CD8-positive, alpha-beta memory T cell (primary cell): ENCODE data around the gene CPNE4. TPM values are rescaled to one million over a fixed set of nuclear protein-coding genes. Genes with fewer than 3 reads are reported as not detected.

ENCODE experiments used
- CTCF ChIA-PET: fragments of 350-600 bp; sonication (Branson Sonifier 250); formaldehyde crosslinking; loops from one replicate; lab custom pipeline; 2021; ENCODE audit warnings: antibody characterized with exemption; lab: Charles Lee
- POLR2A ChIA-PET: fragments of 350-600 bp; sonication (Branson Sonifier 250); formaldehyde crosslinking; loops from one replicate; lab custom pipeline; 2021; ENCODE audit warnings: antibody characterized with exemption; lab: Charles Lee
- DNase-seq, 5 donors: peaks; one replicate each; pipeline versions ENCODE4 v3.0.0 to v3.0.0-alpha.2; 2020 to 2022; ENCODE audit warnings: mixed read lengths in 1 of 5
- H3K27ac ChIP-seq: one replicate; pipeline ENCODE4 v1.7.0; 2013; ENCODE audit warnings: low read depth, mild to moderate bottlenecking, low read length, moderate library complexity
- H3K27me3 ChIP-seq: 2 replicates; pipeline ENCODE4 v1.7.0; 2013; ENCODE audit warnings: low read length, mild to moderate bottlenecking; ENCODE audit not compliant: insufficient read depth, poor library complexity, severe bottlenecking
- H3K36me3 ChIP-seq: 2 replicates; pipeline ENCODE4 v1.7.0; 2013; ENCODE audit warnings: mild to moderate bottlenecking, low read length, moderate library complexity; ENCODE audit not compliant: insufficient read depth
- H3K4me1 ChIP-seq: 2 replicates; pipeline ENCODE4 v1.7.0; 2013; ENCODE audit warnings: mild to moderate bottlenecking, low read length, moderate library complexity; ENCODE audit not compliant: insufficient read depth
- H3K4me3 ChIP-seq: 2 replicates; pipeline ENCODE4 v1.7.0; 2013; ENCODE audit warnings: mild to moderate bottlenecking, low read length
- H3K9me3 ChIP-seq: 2 replicates; pipeline ENCODE4 v1.7.0; 2013; ENCODE audit warnings: mild to moderate bottlenecking, low read length
- H3K27ac Mint-ChIP-seq, 8 donors: one replicate each; pipeline ENCODE4 v1.8.0; 2020 to 2021; ENCODE audit warnings: mixed read lengths in 8 of 8, mild to moderate bottlenecking in 6 of 8, inconsistent platforms in 3 of 8, moderate library complexity in 3 of 8
- H3K27me3 Mint-ChIP-seq, 2 donors: one replicate each; pipeline ENCODE4 v1.8.0; 2020 to 2021; ENCODE audit warnings: mixed read lengths in 2 of 2, mild to moderate bottlenecking in 1 of 2, moderate library complexity in 1 of 2
- H3K36me3 Mint-ChIP-seq, 3 donors: one replicate each; pipeline ENCODE4 v1.8.0; 2020 to 2021; ENCODE audit warnings: mixed read lengths in 3 of 3, inconsistent platforms in 1 of 3, mild to moderate bottlenecking in 1 of 3
- H3K4me1 Mint-ChIP-seq, 3 donors: one replicate each; pipeline ENCODE4 v1.8.0; 2020 to 2021; ENCODE audit warnings: mixed read lengths in 3 of 3, inconsistent platforms in 1 of 3, mild to moderate bottlenecking in 1 of 3
- H3K4me3 Mint-ChIP-seq, 7 donors: one replicate each; pipeline ENCODE4 v1.8.0; 2020 to 2021; ENCODE audit warnings: mixed read lengths in 7 of 7, mild to moderate bottlenecking in 6 of 7, moderate library complexity in 4 of 7, inconsistent platforms in 2 of 7
- H3K9me3 Mint-ChIP-seq, 5 donors: one replicate each; pipeline ENCODE4 v1.8.0; 2020 to 2022; ENCODE audit warnings: mixed read lengths in 5 of 5, mild to moderate bottlenecking in 3 of 5, moderate library complexity in 2 of 5, inconsistent platforms in 1 of 5
- polyA plus RNA-seq: library from polyadenylated mRNA; unstranded; fragments of 300-500 nt; fragmentation: Illumina TruSeq; gene quantifications from one replicate; pipeline ENCODE4 v1.2.3, GENCODE V29; 2021
- total RNA-seq, 2 experiments: library from RNA; stranded (reverse); gene quantifications; one replicate each; pipeline ENCODE4 v1.2.3, GENCODE V29; 2021

The CPNE4 gene
- total and polyA plus RNA-seq, 3 experiments from 2014 or later: not detected

- H3K27me3 Mint-ChIP-seq: peaks cover 7 to 27% of the 10 kb centered on the region in 2 donors
- H3K4me1 ChIP-seq: no peaks in the 10 kb centered on the region
- H3K4me1 Mint-ChIP-seq: no peaks in the 10 kb centered on the region
- H3K4me3 ChIP-seq: no peak overlapping the region
- no peaks in the 10 kb centered on the region for H3K27me3 ChIP-seq
- no peaks in the 10 kb centered on the region for H3K36me3 Mint-ChIP-seq
- H3K36me3 ChIP-seq: no peaks in the 10 kb centered on the region
- DNase-seq: no peak
- POLR2A ChIA-PET: no interaction called here
- CTCF ChIA-PET: interaction anchor here (1.1 kb wide), 1 partner anchor 518 kb away, joined by 3 read pairs; no protein-coding TSS in a partner anchor
- no peaks in the 10 kb centered on the region for H3K9me3 Mint-ChIP-seq
- no peak overlapping the region for H3K27ac ChIP-seq
- no peaks in the 10 kb centered on the region for H3K9me3 ChIP-seq
- no peak overlapping the region for H3K4me3 Mint-ChIP-seq
- no peak overlapping the region for H3K27ac Mint-ChIP-seq
Observed at GRCh38 chr3:131553495-131554247, 481.1 kb downstream of the CPNE4 start.

- no peak overlapping the region for H3K27ac Mint-ChIP-seq
- H3K36me3 Mint-ChIP-seq: no peaks in the 10 kb centered on the region
- H3K9me3 Mint-ChIP-seq: no peaks in the 10 kb centered on the region
- Histone ChIP-seq H3K9me3 (no peaks in the 10 kb centered on the region), H3K4me1 (no peaks in the 10 kb centered on the region), H3K27ac (no peak overlapping the region), H3K27me3 (no peaks in the 10 kb centered on the region), H3K4me3 (no peak overlapping the region), H3K36me3 (no peaks in the 10 kb centered on the region)
- no peak overlapping the region for H3K4me3 Mint-ChIP-seq
- H3K27me3 Mint-ChIP-seq: peaks cover 10 to 20% of the 10 kb centered on the region in 2 donors
- ChIA-PET CTCF (no interaction called here), POLR2A (no interaction called here)
- DNase-seq: no peak
- no peaks in the 10 kb centered on the region for H3K4me1 Mint-ChIP-seq
Observed at GRCh38 chr3:131551761-131552160, 483.1 kb downstream of the CPNE4 start.

GRCh38 chr3:131550562-131551465 is 484.0 kb downstream of the CPNE4 start:
- peaks cover 12 to 24% of the 10 kb centered on the region in 2 donors for H3K27me3 Mint-ChIP-seq
- POLR2A ChIA-PET: no interaction called here
- no peak overlapping the region for H3K4me3 Mint-ChIP-seq

GRCh38 chr3:131549340-131549739 is 485.5 kb downstream of the CPNE4 start:
- POLR2A ChIA-PET: no interaction called here
- H3K4me1 Mint-ChIP-seq: no peaks in the 10 kb centered on the region
- H3K27me3 Mint-ChIP-seq: peaks cover 12 to 24% of the 10 kb centered on the region in 2 donors
- CTCF ChIA-PET: no interaction called here
- Histone ChIP-seq H3K36me3 (no peaks in the 10 kb centered on the region), H3K27me3 (no peaks in the 10 kb centered on the region), H3K27ac (no peak overlapping the region), H3K4me3 (no peak overlapping the region), H3K9me3 (no peaks in the 10 kb centered on the region), H3K4me1 (no peaks in the 10 kb centered on the region)
- H3K36me3 Mint-ChIP-seq: no peaks in the 10 kb centered on the region
- H3K27ac Mint-ChIP-seq: no peak overlapping the region
- no peaks in the 10 kb centered on the region for H3K9me3 Mint-ChIP-seq
- no peak for DNase-seq
- H3K4me3 Mint-ChIP-seq: no peak overlapping the region

More at GRCh38 chr3:131550562-131551465, 484.0 kb downstream of the CPNE4 start:
- Histone ChIP-seq H3K9me3 (no peaks in the 10 kb centered on the region), H3K36me3 (no peaks in the 10 kb centered on the region), H3K27ac (no peak overlapping the region), H3K4me1 (no peaks in the 10 kb centered on the region), H3K27me3 (no peaks in the 10 kb centered on the region), H3K4me3 (no peak overlapping the region)
- no peak for DNase-seq
- Mint-ChIP-seq H3K27ac (no peak overlapping the region), H3K36me3 (no peaks in the 10 kb centered on the region), H3K4me1 (no peaks in the 10 kb centered on the region), H3K9me3 (no peaks in the 10 kb centered on the region)
- CTCF ChIA-PET: no interaction called here

- no peak overlapping the region for H3K4me3 ChIP-seq
- peaks cover 7 to 22% of the 10 kb centered on the region in 2 donors for H3K27me3 Mint-ChIP-seq
- no peaks in the 10 kb centered on the region for H3K9me3 Mint-ChIP-seq
- ChIA-PET POLR2A (no interaction called here), CTCF (no interaction called here)
- H3K4me1 ChIP-seq: no peaks in the 10 kb centered on the region
- H3K4me3 Mint-ChIP-seq: no peak overlapping the region
- H3K27ac ChIP-seq: no peak overlapping the region
- H3K9me3 ChIP-seq: no peaks in the 10 kb centered on the region
- DNase-seq: no peak
- H3K4me1 Mint-ChIP-seq: no peaks in the 10 kb centered on the region
- H3K36me3 Mint-ChIP-seq: no peaks in the 10 kb centered on the region
- H3K36me3 ChIP-seq: no peaks in the 10 kb centered on the region
- no peak overlapping the region for H3K27ac Mint-ChIP-seq
- H3K27me3 ChIP-seq: no peaks in the 10 kb centered on the region
Observed at GRCh38 chr3:131547585-131547984, 487.2 kb downstream of the CPNE4 start.

- Histone ChIP-seq H3K9me3 (no peaks in the 10 kb centered on the region), H3K27ac (no peak overlapping the region), H3K4me1 (no peaks in the 10 kb centered on the region), H3K36me3 (no peaks in the 10 kb centered on the region), H3K27me3 (no peaks in the 10 kb centered on the region), H3K4me3 (no peak overlapping the region)
- CTCF ChIA-PET: no interaction called here
- Mint-ChIP-seq H3K4me1 (no peaks in the 10 kb centered on the region), H3K9me3 (no peaks in the 10 kb centered on the region), H3K27ac (no peak overlapping the region), H3K27me3 (peaks cover 7 to 19% of the 10 kb centered on the region in 2 donors), H3K36me3 (no peaks in the 10 kb centered on the region), H3K4me3 (no peak overlapping the region)
- POLR2A ChIA-PET: no interaction called here
- DNase-seq: no peak
Observed at GRCh38 chr3:131546441-131546840, 488.4 kb downstream of the CPNE4 start.

GRCh38 chr3:131544557-131544956 is 490.3 kb downstream of the CPNE4 start:
- H3K9me3 ChIP-seq: no peaks in the 10 kb centered on the region
- Mint-ChIP-seq H3K9me3 (no peaks in the 10 kb centered on the region), H3K27me3 (peaks cover 8 to 31% of the 10 kb centered on the region in 2 donors), H3K36me3 (no peaks in the 10 kb centered on the region), H3K4me1 (no peaks in the 10 kb centered on the region), H3K27ac (no peak overlapping the region), H3K4me3 (no peak overlapping the region)
- ChIA-PET CTCF (no interaction called here), POLR2A (no interaction called here)
- H3K36me3 ChIP-seq: no peaks in the 10 kb centered on the region
- H3K4me3 ChIP-seq: no peak overlapping the region
- no peak overlapping the region for H3K27ac ChIP-seq
- H3K4me1 ChIP-seq: no peaks in the 10 kb centered on the region
- no peak for DNase-seq
- no peaks in the 10 kb centered on the region for H3K27me3 ChIP-seq

GRCh38 chr3:131543714-131544113 is 491.1 kb downstream of the CPNE4 start:
- H3K27ac ChIP-seq: no peak overlapping the region

More at GRCh38 chr3:131543714-131544113, 491.1 kb downstream of the CPNE4 start:
- no peaks in the 10 kb centered on the region for H3K4me1 Mint-ChIP-seq
- H3K27me3 Mint-ChIP-seq: peaks cover 8 to 36% of the 10 kb centered on the region in 2 donors
- H3K36me3 ChIP-seq: no peaks in the 10 kb centered on the region
- no peaks in the 10 kb centered on the region for H3K27me3 ChIP-seq
- H3K36me3 Mint-ChIP-seq: no peaks in the 10 kb centered on the region
- no peaks in the 10 kb centered on the region for H3K9me3 ChIP-seq
- no peak overlapping the region for H3K27ac Mint-ChIP-seq
- CTCF ChIA-PET: no interaction called here
- H3K4me3 Mint-ChIP-seq: no peak overlapping the region
- no peaks in the 10 kb centered on the region for H3K4me1 ChIP-seq
- POLR2A ChIA-PET: no interaction called here
- no peaks in the 10 kb centered on the region for H3K9me3 Mint-ChIP-seq
- DNase-seq: no peak
- no peak overlapping the region for H3K4me3 ChIP-seq
